Activated CD8-positive, alpha-beta memory T cell treated with anti-CD3 and anti-CD28 coated beads, Interleukin-2, amount 10 ng/mL, durations not matched to agents 7 days and 5 days (primary cell): ENCODE data around the gene USP2. TPM values are rescaled to one million over a fixed set of nuclear protein-coding genes. Genes with fewer than 3 reads are reported as not detected.
A peak's percentile ranks its signal among the peaks of the same experiment; 100 is the strongest.

Experiments used
- ATAC-seq: fragments of 150-1000 bp; cut with Tn5 transposase; one replicate; pipeline ENCODE4 v1.10.0; 2021; ENCODE audit warnings: moderate library complexity
- CTCF ChIA-PET: fragments of 350-600 bp; sonication (Branson Sonifier 250); formaldehyde crosslinking; loops from one replicate; lab custom pipeline; 2021; ENCODE audit warnings: antibody characterized with exemption; lab: Charles Lee
- DNase-seq: peaks from one replicate; pipeline ENCODE4 v3.0.0-alpha.2; 2020
- H3K27ac Mint-ChIP-seq: one replicate; pipeline ENCODE4 v1.8.0; 2021; ENCODE audit warnings: mild to moderate bottlenecking, mixed read lengths
- H3K27me3 Mint-ChIP-seq: one replicate; pipeline ENCODE4 v1.8.0; 2021; ENCODE audit warnings: mixed read lengths
- H3K36me3 Mint-ChIP-seq: one replicate; pipeline ENCODE4 v1.8.0; 2021; ENCODE audit warnings: mild to moderate bottlenecking, mixed read lengths
- H3K4me1 Mint-ChIP-seq: one replicate; pipeline ENCODE4 v1.8.0; 2021; ENCODE audit warnings: mixed read lengths
- H3K4me3 Mint-ChIP-seq: one replicate; pipeline ENCODE4 v1.8.0; 2021; ENCODE audit warnings: mild to moderate bottlenecking, moderate library complexity, mixed read lengths
- H3K9me3 Mint-ChIP-seq: one replicate; pipeline ENCODE4 v1.8.0; 2022; ENCODE audit warnings: low read depth, mixed read lengths
- total RNA-seq, 2 experiments: library from RNA; stranded (reverse); gene quantifications; one replicate each; pipeline ENCODE4 v1.2.3, GENCODE V29; 2021

The USP2 gene
- total RNA-seq, 2 experiments from 2014 or later = 0.28 to 0.76 TPM

- CTCF ChIA-PET = interaction anchor here (0.8 to 12.8 kb wide), 3 partner anchors 8 to 11 kb away, joined by 3 to 126 read pairs (median 62); partner anchors contain the start of gene C1QTNF5
- Mint-ChIP-seq H3K27ac (no peak overlapping the region), H3K4me1 (peaks cover 9% of the 10 kb centered on the region), H3K9me3 (no peaks in the 10 kb centered on the region), H3K36me3 (no peaks in the 10 kb centered on the region), H3K4me3 (no peak overlapping the region), H3K27me3 (peaks cover 21% of the 10 kb centered on the region)
- no peak for ATAC-seq
- DNase-seq = no peak
These were observed 33.4 kb downstream of the USP2 start for GRCh38 chr11:119347940-119348605.

- peaks cover 23% of the 10 kb centered on the region for H3K27me3 Mint-ChIP-seq
- H3K9me3 Mint-ChIP-seq = no peaks in the 10 kb centered on the region
- peaks cover 9% of the 10 kb centered on the region for H3K4me1 Mint-ChIP-seq
- no peaks in the 10 kb centered on the region for H3K36me3 Mint-ChIP-seq
- CTCF ChIA-PET = interaction anchor here (7.8 to 12.8 kb wide), 2 partner anchors 7 to 10 kb away, joined by 62 to 126 read pairs; partner anchors contain the start of gene C1QTNF5
- ATAC-seq = no peak
- no peak for DNase-seq
- no peak overlapping the region for H3K27ac Mint-ChIP-seq
- no peak overlapping the region for H3K4me3 Mint-ChIP-seq
These were observed 34.2 kb downstream of the USP2 start for GRCh38 chr11:119347242-119347641.

DNA sequence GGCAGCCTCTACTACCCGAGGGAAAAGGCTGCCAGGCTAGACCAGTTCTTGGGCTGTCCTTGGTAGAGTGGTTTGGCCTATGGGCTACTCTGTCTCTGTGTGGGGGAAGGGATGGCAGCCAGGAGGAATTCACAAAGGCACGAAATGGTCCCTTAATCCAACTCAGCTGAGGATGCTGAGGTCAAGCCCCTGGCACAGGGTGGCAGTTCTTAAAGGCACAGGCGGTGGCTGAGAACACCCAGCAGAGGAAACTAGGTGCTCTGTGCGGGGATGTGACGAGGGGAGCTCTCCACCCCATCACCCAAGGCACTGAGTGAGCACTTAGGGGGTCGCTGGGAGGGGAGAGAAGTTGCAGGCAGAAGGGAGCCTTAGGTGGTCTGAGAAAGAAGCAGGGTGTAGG, 34.9 kb downstream of the USP2 start, which contains the start of gene MFRP:
Gene MFRP, minus strand, starts transcription at position 101 of the 400 bp plus-strand sequence. CDS start 192 bp downstream, outside the sequence.
- ATAC-seq (no peak), DNase-seq (no peak)
- CTCF ChIA-PET = interaction anchor here (7.8 to 12.8 kb wide), 2 partner anchors 7 to 10 kb away, joined by 62 to 126 read pairs; partner anchors contain the start of gene C1QTNF5
- H3K27me3 Mint-ChIP-seq = peaks cover 25% of the 10 kb centered on the region
- H3K9me3 Mint-ChIP-seq = no peaks in the 10 kb centered on the region
- no peak within 1 kb of the TSS for H3K4me3 Mint-ChIP-seq
- H3K36me3 Mint-ChIP-seq = no peaks in the 10 kb centered on the region
- H3K27ac Mint-ChIP-seq = no peak within 1 kb of the TSS
- H3K4me1 Mint-ChIP-seq = peaks cover 9% of the 10 kb centered on the region

GRCh38 chr11:119345685-119346084, 35.8 kb downstream of the USP2 start:
- H3K27me3 Mint-ChIP-seq = peaks cover 28% of the 10 kb centered on the region
- no peaks in the 10 kb centered on the region for H3K36me3 Mint-ChIP-seq
- DNase-seq (no peak), ATAC-seq (no peak)
- no peak overlapping the region for H3K4me3 Mint-ChIP-seq
- H3K27ac Mint-ChIP-seq = no peak overlapping the region
- CTCF ChIA-PET = interaction anchor here (12.8 kb wide), 1 partner anchor 11 kb away, joined by 126 read pairs; no protein-coding TSS in a partner anchor
- H3K4me1 Mint-ChIP-seq = peaks cover 15% of the 10 kb centered on the region
- no peaks in the 10 kb centered on the region for H3K9me3 Mint-ChIP-seq

GRCh38 chr11:119344291-119345010, 37.0 kb downstream of the USP2 start:
- no peak for DNase-seq
- CTCF ChIA-PET = interaction anchor here (0.7 to 12.8 kb wide), 5 partner anchors 9 to 148 kb away, joined by 3 to 126 read pairs (median 6); partner anchors contain the start of gene CBL
- Mint-ChIP-seq H3K27ac (no peak overlapping the region), H3K36me3 (no peaks in the 10 kb centered on the region), H3K9me3 (no peaks in the 10 kb centered on the region), H3K4me3 (no peak overlapping the region), H3K4me1 (peaks cover 7% of the 10 kb centered on the region), H3K27me3 (peaks cover 31% of the 10 kb centered on the region)
- ATAC-seq = no peak

- CTCF ChIA-PET = interaction anchor here (0.7 to 12.8 kb wide), 5 partner anchors 10 to 147 kb away, joined by 3 to 126 read pairs (median 6); partner anchors contain the start of gene CBL
- Mint-ChIP-seq H3K27me3 (peaks cover 38% of the 10 kb centered on the region), H3K9me3 (no peaks in the 10 kb centered on the region), H3K36me3 (peaks cover 2% of the 10 kb centered on the region), H3K27ac (no peak overlapping the region), H3K4me3 (no peak overlapping the region), H3K4me1 (peaks cover 13% of the 10 kb centered on the region)
- ATAC-seq = no peak
- DNase-seq = no peak
These were observed 37.8 kb downstream of the USP2 start for GRCh38 chr11:119343726-119344125.

GRCh38 chr11:119342362-119343130, 38.9 kb downstream of the USP2 start:
- H3K36me3 Mint-ChIP-seq = peaks cover 2% of the 10 kb centered on the region
- CTCF ChIA-PET = interaction anchor here (1.8 to 12.8 kb wide), 3 partner anchors 14 to 132 kb away, joined by 9 to 126 read pairs (median 90); no protein-coding TSS in a partner anchor
- no peaks in the 10 kb centered on the region for H3K9me3 Mint-ChIP-seq
- H3K4me1 Mint-ChIP-seq = peaks cover 19% of the 10 kb centered on the region
- DNase-seq (no peak), ATAC-seq (no peak)
- no peak overlapping the region for H3K27ac Mint-ChIP-seq
- peaks cover 40% of the 10 kb centered on the region for H3K27me3 Mint-ChIP-seq
- H3K4me3 Mint-ChIP-seq = no peak overlapping the region

GRCh38 chr11:119342023-119342300, 39.5 kb downstream of the USP2 start:
- Mint-ChIP-seq H3K27ac (no peak overlapping the region), H3K36me3 (peaks cover 2% of the 10 kb centered on the region), H3K27me3 (peaks cover 40% of the 10 kb centered on the region), H3K4me1 (peaks cover 23% of the 10 kb centered on the region), H3K9me3 (no peaks in the 10 kb centered on the region), H3K4me3 (no peak overlapping the region)
- CTCF ChIA-PET = interaction anchor here (1.0 to 12.8 kb wide), 4 partner anchors 15 to 35 kb away, joined by 4 to 126 read pairs (median 72); no protein-coding TSS in a partner anchor
- ATAC-seq (no peak), DNase-seq (no peak)

DNA sequence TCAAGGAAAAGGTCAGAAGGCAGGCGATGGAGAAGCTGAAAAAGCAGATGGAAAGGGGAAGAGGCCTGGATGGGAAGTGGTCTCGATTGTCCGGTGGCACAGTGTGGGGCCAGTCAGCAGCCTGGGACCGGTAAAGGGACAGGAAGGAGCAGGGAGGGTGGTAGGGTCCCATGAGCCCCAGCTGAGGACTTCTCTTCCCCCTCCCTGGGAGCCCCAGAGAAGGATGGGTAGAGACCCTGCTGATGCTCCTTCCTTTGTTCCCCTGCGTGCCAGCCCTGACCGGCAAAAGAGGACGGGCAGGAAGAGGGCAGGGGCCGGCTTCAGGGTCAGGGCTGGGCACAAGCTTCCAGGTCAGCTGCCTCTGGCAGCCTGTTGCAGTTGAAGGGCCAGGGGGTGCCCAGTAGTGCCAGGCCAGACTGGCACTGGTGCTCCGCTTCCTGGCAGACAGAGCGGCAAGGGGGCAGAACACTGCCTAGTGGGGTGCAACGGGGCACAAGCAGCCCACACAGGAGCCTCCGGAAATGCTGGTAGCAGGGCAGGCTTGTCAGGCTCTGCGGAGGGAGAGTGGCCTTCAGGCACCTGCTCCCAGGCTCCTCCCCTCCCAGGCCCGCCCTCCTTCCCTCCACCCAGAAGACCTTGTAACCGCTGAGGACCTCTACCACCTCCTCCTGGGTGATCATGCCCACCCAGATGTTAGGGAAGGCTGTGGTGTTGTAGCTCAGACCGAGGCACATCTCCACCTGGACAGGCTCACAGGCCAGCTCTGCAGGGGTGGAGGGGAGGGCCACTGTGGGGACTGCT, 40.1 kb downstream of the USP2 start:
- H3K27me3 Mint-ChIP-seq = peaks cover 40% of the 10 kb centered on the region
- H3K4me1 Mint-ChIP-seq = peaks cover 27% of the 10 kb centered on the region
- H3K27ac Mint-ChIP-seq = no peak overlapping the region
- no peaks in the 10 kb centered on the region for H3K9me3 Mint-ChIP-seq
- H3K36me3 Mint-ChIP-seq = peaks cover 2% of the 10 kb centered on the region
- no peak overlapping the region for H3K4me3 Mint-ChIP-seq
- DNase-seq = no peak
- no peak for ATAC-seq
- CTCF ChIA-PET = interaction anchor here (0.8 to 12.8 kb wide), 7 partner anchors 9 to 133 kb away, joined by 3 to 126 read pairs (median 54); no protein-coding TSS in a partner anchor

- peaks cover 36% of the 10 kb centered on the region for H3K4me1 Mint-ChIP-seq
- peaks cover 40% of the 10 kb centered on the region for H3K27me3 Mint-ChIP-seq
- no peak within 1 kb of the TSS for H3K27ac Mint-ChIP-seq
- DNase-seq = no peak
- peak; percentile 3 for ATAC-seq
- peaks cover 4% of the 10 kb centered on the region for H3K36me3 Mint-ChIP-seq
- no peak within 1 kb of the TSS for H3K4me3 Mint-ChIP-seq
- CTCF ChIA-PET = interaction anchor here (0.6 to 12.8 kb wide), 21 partner anchors 10 to 343 kb away, joined by 3 to 126 read pairs (median 3); no protein-coding TSS in a partner anchor
- no peaks in the 10 kb centered on the region for H3K9me3 Mint-ChIP-seq
These were observed 40.9 kb downstream of the USP2 start, which contains the start of gene C1QTNF5 for GRCh38 chr11:119340335-119341221. Gene C1QTNF5, minus strand, starts transcription at chr11:119340883. Its CDS starts 486 bp downstream, at chr11:119340397.

DNA sequence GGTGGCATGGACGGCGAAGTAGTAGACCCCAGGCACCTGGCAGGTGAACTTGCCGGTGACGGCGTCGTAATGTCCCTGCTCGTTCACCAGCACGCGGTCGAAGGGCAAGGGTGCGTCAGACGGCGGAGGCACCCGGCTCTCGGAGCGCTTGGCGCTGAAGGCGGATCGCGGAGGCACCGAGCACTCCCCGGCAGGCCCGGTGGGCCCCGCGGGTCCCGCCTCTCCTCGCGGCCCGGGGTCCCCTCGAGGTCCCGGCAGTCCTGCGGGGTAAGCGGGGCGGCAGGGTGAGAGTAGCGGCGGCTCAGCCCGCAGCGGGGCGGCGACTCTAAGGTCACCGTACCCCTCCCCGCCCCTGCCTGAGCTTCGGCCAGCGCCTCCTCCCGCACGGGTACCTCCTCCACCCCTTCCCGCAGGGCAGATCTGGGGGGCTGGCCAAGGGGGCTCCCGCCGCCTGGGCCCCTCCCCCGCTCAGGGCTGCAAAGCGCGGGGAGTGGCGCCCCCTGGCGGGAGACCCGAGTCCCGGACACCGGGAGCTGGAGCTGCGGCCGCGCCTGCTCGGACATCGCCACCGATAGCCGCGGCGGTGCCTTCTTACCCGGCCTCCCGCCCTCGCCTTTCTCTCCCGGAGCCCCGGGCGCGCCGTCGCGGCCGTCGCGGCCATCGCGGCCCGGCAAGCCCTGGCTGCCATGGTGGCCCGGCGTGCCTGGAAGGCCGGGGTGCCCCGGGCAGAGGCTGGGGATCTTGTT, 41.7 kb downstream of the USP2 start:
- Mint-ChIP-seq H3K27me3 (peaks cover 40% of the 10 kb centered on the region), H3K36me3 (peaks cover 4% of the 10 kb centered on the region), H3K4me1 (peaks cover 44% of the 10 kb centered on the region), H3K27ac (no peak overlapping the region), H3K9me3 (no peaks in the 10 kb centered on the region), H3K4me3 (no peak overlapping the region)
- CTCF ChIA-PET = interaction anchor here (0.6 to 12.8 kb wide), 23 partner anchors 11 to 343 kb away, joined by 3 to 126 read pairs (median 4); no protein-coding TSS in a partner anchor
- DNase-seq (no peak), ATAC-seq (peak; percentile 34)
